ENCODE results near the gene RAB40AL.

RAB40AL gene

DNA sequence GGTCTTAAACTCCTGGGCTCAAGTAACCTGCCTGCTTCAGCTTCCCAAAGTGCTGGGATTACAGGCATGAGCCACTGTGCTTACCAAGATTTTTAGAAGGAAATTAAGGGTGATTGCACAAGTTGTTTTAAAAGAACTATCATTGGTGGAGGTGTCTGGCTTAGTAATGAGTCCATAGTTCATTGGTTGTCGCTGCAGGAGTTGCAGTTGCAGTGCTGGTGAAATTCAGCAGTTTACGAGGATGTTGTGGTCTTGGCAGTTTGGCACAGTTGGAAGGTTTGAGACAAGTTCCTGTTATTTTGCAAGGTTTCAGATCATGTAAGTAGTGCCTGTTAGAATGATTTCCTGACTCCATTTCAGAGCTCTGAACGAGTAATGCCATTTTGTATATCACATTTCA is 48.1 kb downstream of the RAB40AL start:
- DNase-seq, result no peak

All from activated naive CD4-positive, alpha-beta T cell (primary cell).